NCI-H2196 (cell line): ENCODE measurements around the gene EML5.

Experiments
- DNase-seq: peaks from one replicate; lab custom pipeline; 2025; ENCODE audit not compliant: unreplicated experiment; lab: John Stamatoyannopoulos, UW

EML5 gene

GRCh38 chr14:88565427-88565826 lies 227.3 kb downstream of the EML5 start:
- no peak for DNase-seq

DNA sequence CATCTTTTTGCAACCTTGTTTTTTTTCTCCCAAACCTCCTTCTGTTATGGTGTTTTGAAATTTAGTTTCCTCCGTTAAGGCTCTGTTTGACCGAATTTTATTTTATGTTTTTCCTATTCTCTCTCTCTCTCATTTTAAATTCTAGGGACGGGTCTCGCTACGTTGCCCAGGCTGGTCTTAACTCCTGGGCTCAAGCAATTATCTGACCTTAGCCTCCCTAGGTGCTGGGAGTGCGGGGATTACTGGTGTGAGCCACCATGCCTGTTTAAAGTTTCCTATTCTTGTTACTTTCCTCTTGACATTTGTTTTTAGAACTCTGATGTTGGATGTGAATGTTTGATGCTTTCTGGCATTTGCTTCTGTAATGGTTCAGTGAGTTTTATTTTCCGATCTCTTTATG lies 228.9 kb downstream of the EML5 start:
- no peak for DNase-seq

- peak; percentile 70 for DNase-seq
Observed at GRCh38 chr14:88562831-88563686, 229.7 kb downstream of the EML5 start, which contains the start of gene ZC3H14. ZC3H14 (plus strand) TSS chr14:88563037; CDS start chr14:88563134, 97 bp downstream.

- DNase-seq, result no peak
Observed at GRCh38 chr14:88562532-88562830, 230.3 kb downstream of the EML5 start.
